H1 (cell line): Measurements from ENCODE around the gene BSN. TPM values are rescaled to one million over a fixed set of nuclear protein-coding genes. Genes with fewer than 3 reads are reported as not detected.

ENCODE experiments used
- CTCF ChIA-PET: fragments of 300-600 bp; sonication (Branson Sonifier 250); formaldehyde crosslinking; loops from one replicate; lab custom pipeline; 2021; ENCODE audit not compliant: partially characterized antibody; lab: Charles Lee
- POLR2A ChIA-PET: fragments of 300-600 bp; sonication (Branson Sonifier 250); formaldehyde crosslinking; loops from one replicate; lab custom pipeline; 2021; ENCODE audit warnings: inconsistent platforms; ENCODE audit not compliant: partially characterized antibody; lab: Charles Lee
- DNase-seq, 2 experiments: peaks; one replicate each; pipeline versions ENCODE4 v3.0.0 to v3.0.0-alpha.2; 2010 to 2022; ENCODE audit warnings: low spot score in 2 of 2, low read depth in 1 of 2, mixed read lengths in 1 of 2
- FAIRE-seq: peaks from 2 replicates; lab custom pipeline; 2011; peaks lifted over from hg19 to GRCh38; lab: Jason Lieb, UNC
- H2AFZ ChIP-seq: 2 replicates; pipeline ENCODE4 v1.8.1; 2012; ENCODE audit warnings: low read length, inconsistent platforms
- H2AK5ac ChIP-seq: 2 replicates; pipeline ENCODE4 v1.6.1; 2013; ENCODE audit warnings: low read depth, low read length
- H2BK120ac ChIP-seq: replicated peaks from 2 replicates; pipeline ENCODE3; 2013; ENCODE audit warnings: low read depth, low read length, inconsistent platforms
- H2BK12ac ChIP-seq: 2 replicates; pipeline ENCODE4 v1.6.1; 2013; ENCODE audit warnings: low read depth, low read length
- H2BK15ac ChIP-seq: 2 replicates; pipeline ENCODE4 v1.6.1; 2013; ENCODE audit warnings: low read length
- H2BK20ac ChIP-seq: 2 replicates; pipeline ENCODE4 v1.6.1; 2013; ENCODE audit warnings: low read length
- H2BK5ac ChIP-seq: 2 replicates; pipeline ENCODE4 v1.6.1; 2013; ENCODE audit warnings: low read depth, low read length
- H3K14ac ChIP-seq: 2 replicates; pipeline ENCODE4 v1.6.1; 2013; ENCODE audit warnings: inconsistent platforms; ENCODE audit not compliant: insufficient read length
- H3K18ac ChIP-seq: 2 replicates; pipeline ENCODE4 v1.6.1; 2013; ENCODE audit warnings: low read length; ENCODE audit errors: extremely low read depth
- H3K23ac ChIP-seq: 2 replicates; pipeline ENCODE4 v1.6.1; 2013; ENCODE audit warnings: inconsistent platforms; ENCODE audit not compliant: insufficient read length
- H3K23me2 ChIP-seq: 2 replicates; pipeline ENCODE4 v1.6.1; 2013; ENCODE audit warnings: low read depth, low read length
- H3K27ac ChIP-seq: 2 replicates; pipeline ENCODE4 v1.6.1; 2011; ENCODE audit warnings: low read depth, low read length, inconsistent platforms
- H3K27me3 ChIP-seq, 4 experiments: replicated peaks in 1 of 4; 1 replicate in 1 of 4; 2 replicates in 3 of 4; pipeline versions ENCODE4 v1.6.1 to v1.8.1; 2011 to 2013; ENCODE audit warnings: low read length in 3 of 4, mild to moderate bottlenecking in 3 of 4, inconsistent platforms in 2 of 4, mixed read lengths in 2 of 4, moderate library complexity in 1 of 4; ENCODE audit not compliant: control insufficient read depth in 3 of 4, insufficient read depth in 3 of 4; ENCODE audit errors: extremely low read depth in 1 of 4
- H3K36me3 ChIP-seq, 4 experiments: 2 replicates each; pipeline versions ENCODE4 v1.6.1 to v1.8.1; 2011 to 2013; ENCODE audit warnings: mild to moderate bottlenecking in 4 of 4, low read length in 3 of 4, moderate library complexity in 2 of 4, control low read depth in 1 of 4, inconsistent platforms in 1 of 4; ENCODE audit not compliant: insufficient read depth in 4 of 4, control insufficient read depth in 2 of 4
- H3K4ac ChIP-seq: replicated peaks from 2 replicates; pipeline ENCODE3; 2013; ENCODE audit warnings: low read length, low read depth, mixed read lengths, inconsistent platforms; ENCODE audit not compliant: insufficient read length
- H3K4me1 ChIP-seq, 4 experiments: replicated peaks in 1 of 4; 1 replicate in 1 of 4; 2 replicates in 3 of 4; pipeline versions ENCODE4 v1.6.1 to v1.8.1; 2011 to 2013; ENCODE audit warnings: low read length in 3 of 4, inconsistent platforms in 2 of 4, mixed read lengths in 1 of 4; ENCODE audit not compliant: insufficient read depth in 4 of 4, control insufficient read depth in 3 of 4
- H3K4me2 ChIP-seq, 2 experiments: 2 replicates each; pipeline versions ENCODE4 v1.6.1 to v1.8.1; 2011 to 2013; ENCODE audit warnings: low read depth in 2 of 2, low read length in 2 of 2, control low read depth in 1 of 2, inconsistent platforms in 1 of 2, mild to moderate bottlenecking in 1 of 2; ENCODE audit not compliant: insufficient read depth in 1 of 2
- H3K4me3 ChIP-seq, 4 experiments: fragments of 200-600, 300-600 bp in 1 of 4; sonication (generic), shearing (Covaris generic), sonication (Bioruptor Twin) in 1 of 4; 2 replicates each; pipeline versions ENCODE4 v1.5.1 to v1.8.1; 2011 to 2016; ENCODE audit warnings: low read length in 4 of 4, low read depth in 3 of 4, control low read depth in 2 of 4, inconsistent platforms in 2 of 4, mild to moderate bottlenecking in 2 of 4, mixed read lengths in 1 of 4, moderate library complexity in 1 of 4; ENCODE audit not compliant: insufficient read depth in 2 of 4; ENCODE audit errors: extremely low read depth in 1 of 4
- H3K56ac ChIP-seq: replicated peaks from 2 replicates; pipeline ENCODE3; 2013; ENCODE audit warnings: low read depth, mild to moderate bottlenecking, mixed read lengths, low read length, inconsistent platforms; ENCODE audit not compliant: insufficient read length
- H3K79me1 ChIP-seq: 2 replicates; pipeline ENCODE4 v1.6.1; 2013; ENCODE audit warnings: low read depth, low read length, control low read depth
- H3K79me2 ChIP-seq, 2 experiments: 2 replicates each; pipeline versions ENCODE4 v1.6.1 to v1.8.1; 2012 to 2013; ENCODE audit warnings: low read length in 2 of 2, mild to moderate bottlenecking in 2 of 2, inconsistent platforms in 1 of 2; ENCODE audit not compliant: insufficient read depth in 2 of 2, control insufficient read depth in 1 of 2
- H3K9ac ChIP-seq, 4 experiments: replicated peaks in 1 of 4; 1 replicate in 1 of 4; 2 replicates in 3 of 4; pipeline versions ENCODE4 v1.6.1 to v1.8.1; 2011 to 2013; ENCODE audit warnings: low read depth in 3 of 4, low read length in 3 of 4, control low read depth in 2 of 4, mild to moderate bottlenecking in 2 of 4, moderate library complexity in 2 of 4, inconsistent platforms in 1 of 4; ENCODE audit errors: extremely low read depth in 1 of 4
- H3K9me3 ChIP-seq, 2 experiments: 2 replicates each; pipeline versions ENCODE4 v1.6.1 to v1.8.1; 2012 to 2013; ENCODE audit warnings: mild to moderate bottlenecking in 2 of 2, moderate library complexity in 2 of 2, control low read depth in 1 of 2, inconsistent platforms in 1 of 2, low read depth in 1 of 2, low read length in 1 of 2, mixed read lengths in 1 of 2; ENCODE audit not compliant: insufficient read depth in 2 of 2
- H4K20me1 ChIP-seq, 2 experiments: replicated peaks in 1 of 2; 2 replicates each; pipeline versions ENCODE3 to v1.8.1; 2011 to 2013; ENCODE audit warnings: inconsistent platforms in 2 of 2, low read length in 2 of 2, mild to moderate bottlenecking in 1 of 2; ENCODE audit not compliant: insufficient read depth in 2 of 2, control insufficient read depth in 1 of 2
- H4K5ac ChIP-seq: 2 replicates; pipeline ENCODE4 v1.6.1; 2013; ENCODE audit warnings: low read length, low read depth, mixed read lengths, inconsistent platforms; ENCODE audit not compliant: insufficient read length
- H4K8ac ChIP-seq: 2 replicates; pipeline ENCODE4 v1.8.0; 2013; ENCODE audit warnings: mild to moderate bottlenecking, moderate library complexity, low read length, inconsistent platforms; ENCODE audit not compliant: insufficient read depth; ENCODE audit errors: extremely low read depth
- H4K91ac ChIP-seq: replicated peaks from 2 replicates; pipeline ENCODE3; 2013; ENCODE audit warnings: low read length, mixed read lengths, inconsistent platforms; ENCODE audit not compliant: insufficient read length
- CHD2 ChIP-seq: IDR thresholded peaks from 2 replicates; pipeline ENCODE4 v1.6.1; 2012; ENCODE audit warnings: low read length, improper control_type of control experiment
- CTBP2 ChIP-seq: IDR thresholded peaks from 2 replicates; pipeline ENCODE4 v1.7.0; 2011; ENCODE audit warnings: borderline replicate concordance, mild to moderate bottlenecking, moderate library complexity, mixed read lengths, low read length; ENCODE audit not compliant: insufficient read depth, insufficient read length
- EZH2 ChIP-seq: fragments of 200-600 bp; sonication (generic); IDR thresholded peaks from 2 replicates; pipeline ENCODE4 v1.7.1; 2012; ENCODE audit warnings: low read depth, mild to moderate bottlenecking, moderate library complexity, low read length, inconsistent platforms; ENCODE audit not compliant: severe bottlenecking
- GABPA ChIP-seq: IDR thresholded peaks from 2 replicates; pipeline ENCODE4 v1.6.1; 2011; ENCODE audit warnings: mild to moderate bottlenecking, low read length, moderate library complexity, borderline replicate concordance; ENCODE audit not compliant: insufficient read depth
- JUN ChIP-seq: IDR thresholded peaks from 2 replicates; pipeline ENCODE4 v1.6.1; 2011; ENCODE audit warnings: low read depth, mild to moderate bottlenecking, improper control_type of control experiment, low read length
- KDM5A ChIP-seq: fragments of 200-600 bp; IDR thresholded peaks from 2 replicates; pipeline ENCODE4 v1.7.1; 2012; ENCODE audit warnings: mild to moderate bottlenecking, low read length, inconsistent platforms, mixed read lengths
- POLR2AphosphoS5 ChIP-seq: IDR thresholded peaks from 2 replicates; pipeline ENCODE4 v1.6.1; 2011; ENCODE audit warnings: low read depth, low read length
- RFX5 ChIP-seq: IDR thresholded peaks from 2 replicates; pipeline ENCODE4 v1.6.1; 2011; ENCODE audit warnings: low read depth, low read length, improper control_type of control experiment, borderline replicate concordance
- SP1 ChIP-seq: IDR thresholded peaks from 2 replicates; pipeline ENCODE4 v1.6.1; 2011; ENCODE audit warnings: low read depth, low read length
- SRF ChIP-seq: IDR thresholded peaks from 2 replicates; pipeline ENCODE4 v1.6.1; 2011; ENCODE audit warnings: mild to moderate bottlenecking, low read depth, low read length, moderate library complexity
- WGBS, 2 experiments: shearing (Covaris generic) in 1 of 2; methylation state at CpG; one replicate each; pipeline versions ENCODE4 v1.1.6 to v1.1.7; 2013 to 2015; ENCODE audit warnings: low lambda C conversion rate in 2 of 2, mixed read lengths in 2 of 2, inconsistent platforms in 1 of 2, low coverage in 1 of 2, missing lambda C conversion rate in 1 of 2; ENCODE audit not compliant: insufficient replicate concordance in 2 of 2, insufficient coverage in 1 of 2, insufficient read length in 1 of 2; ENCODE audit errors: extremely low coverage in 1 of 2, missing lambda C conversion rate in 1 of 2; 5-methylcytosine and 5-hydroxymethylcytosine counted together
- polyA plus RNA-seq, 7 experiments: library from polyadenylated mRNA; depleted of rRNA in 3 of 7; stranded (reverse) in 5 of 7; unstranded in 2 of 7; fragments of >200 nt in 5 of 7; fragments of 200-250 nt in 2 of 7; gene quantifications; 1 replicate in 5 of 7; 2 replicates in 1 of 7; 4 replicates in 1 of 7; pipeline versions ENCODE4 v1.2.1 to v1.2.3, GENCODE V29; 2011 to 2013; ENCODE audit warnings: missing spikeins in 2 of 7, mixed read lengths in 2 of 7
- total RNA-seq: library from RNA; stranded (reverse); fragmentation: NEBNext Ultra II Directional; extraction: Animal tissue kit (Norgen Biotek cat#: 25700); gene quantifications from 2 replicates; pipeline ENCODE4 v1.2.1, GENCODE V29; 2021

The BSN gene
- total and polyA plus RNA-seq, 2 of the 8 experiments (the other 6 are each of a cell fraction or from before 2014, with no cell fraction given): 0.60 to 3.0 TPM

DNA sequence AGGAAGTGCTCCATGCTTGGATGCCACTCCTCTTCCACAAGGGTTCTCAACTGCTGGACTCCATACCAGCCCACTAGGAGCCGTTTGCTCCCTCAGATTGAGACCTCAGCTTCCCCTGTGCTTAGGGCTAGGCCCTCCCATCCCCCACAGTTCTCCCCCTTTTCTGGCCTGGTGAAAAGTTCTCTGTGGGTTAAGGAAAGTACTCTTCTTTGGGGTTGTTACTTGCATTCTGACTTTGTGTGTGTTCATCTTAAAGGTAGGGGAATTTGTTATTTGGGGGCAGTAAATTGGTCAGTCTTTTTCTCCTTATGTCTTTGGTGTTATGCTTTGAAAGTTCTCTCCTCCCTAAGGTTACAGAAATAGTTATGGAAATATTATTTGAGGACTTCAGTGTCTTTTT lies 95.9 kb downstream of the BSN start:
- Histone ChIP-seq H2BK15ac (no peak overlapping the region), H3K27me3 (no peaks in the 10 kb centered on the region), H3K79me2 (no peaks in the 10 kb centered on the region), H3K14ac (no peak overlapping the region), H4K8ac (no peak overlapping the region), H3K9ac (no peak overlapping the region), H2BK20ac (no peak overlapping the region), H3K4me3 (no peak overlapping the region), H3K4me1 (no peaks in the 10 kb centered on the region; a peak in 1 of 7 replicates), H2AK5ac (no peak overlapping the region), H3K56ac (no peak overlapping the region), H3K23ac (no peak overlapping the region), H2BK12ac (0 out of 2 replicates have a peak overlapping the region, but pooled peaks have one; percentile 31), H3K9me3 (no peaks in the 10 kb centered on the region), H3K23me2 (no peaks in the 10 kb centered on the region), H4K91ac (no peak overlapping the region), H3K79me1 (no peaks in the 10 kb centered on the region), H3K4ac (no peak overlapping the region), H4K20me1 (no peaks in the 10 kb centered on the region), H4K5ac (no peak overlapping the region), H2AFZ (no peak overlapping the region), H3K4me2 (no peak overlapping the region), H3K27ac (no peak overlapping the region), H3K36me3 (no peaks in the 10 kb centered on the region), H2BK120ac (no peak overlapping the region), H2BK5ac (no peak overlapping the region), H3K18ac (no peak overlapping the region)
- 69% methylated on average over 1 of the region's 1 CpG; no CpG with 5 or more reads in 1 of the 2 experiments for WGBS, 2 experiments
- no peak for FAIRE-seq
- CTCF ChIA-PET: interaction anchor here (0.8 to 3.9 kb wide), 3 partner anchors 51 to 110 kb away, joined by 3 to 12 read pairs (median 3); no protein-coding TSS in a partner anchor
- POLR2A ChIA-PET: interaction anchor here (0.6 kb wide), 1 partner anchor 202 kb away, joined by 3 read pairs; no protein-coding TSS in a partner anchor
- DNase-seq: no peak
- TF ChIP-seq GABPA (no peak), CHD2 (no peak), SRF (no peak), SP1 (no peak), CTBP2 (no peak), JUN (no peak), POLR2AphosphoS5 (no peak), RFX5 (no peak), EZH2 (no peak), KDM5A (no peak)
